Fibroblast of lung (primary cell): ENCODE results near the gene LSM14B. TPM values are rescaled to one million over a fixed set of nuclear protein-coding genes. Genes with fewer than 3 reads are reported as not detected.

Experiments used
- DNase-seq, 2 donors: peaks; one replicate each; pipeline versions ENCODE4 v3.0.0 to v3.0.0-alpha.2; 2010; ENCODE audit warnings: low read depth in 2 of 2
- H2AFZ ChIP-seq: 2 replicates; pipeline ENCODE4 v1.5.1; 2012; ENCODE audit warnings: low read length, control low read depth, inconsistent platforms
- H3K27ac ChIP-seq: 2 replicates; pipeline ENCODE4 v1.5.1; 2011; ENCODE audit warnings: low read length, control low read depth; ENCODE audit not compliant: insufficient read depth
- H3K27me3 ChIP-seq: 2 replicates; pipeline ENCODE4 v1.5.1; 2011; ENCODE audit warnings: mild to moderate bottlenecking, low read length; ENCODE audit not compliant: control insufficient read depth, insufficient read depth
- H3K36me3 ChIP-seq: 2 replicates; pipeline ENCODE4 v1.5.1; 2011; ENCODE audit warnings: low read length; ENCODE audit not compliant: control insufficient read depth, insufficient read depth
- H3K4me1 ChIP-seq: 2 replicates; pipeline ENCODE4 v1.5.1; 2011; ENCODE audit warnings: low read length; ENCODE audit not compliant: control insufficient read depth, insufficient read depth; ENCODE audit errors: extremely low read depth
- H3K4me2 ChIP-seq: 2 replicates; pipeline ENCODE4 v1.5.1; 2011; ENCODE audit warnings: low read length, control low read depth; ENCODE audit not compliant: insufficient read depth; ENCODE audit errors: extremely low read depth
- H3K4me3 ChIP-seq, 4 experiments: fragments of 200-600 bp in 1 of 4; sonication (generic) in 1 of 4; replicated peaks in 1 of 4; 2 replicates each; pipeline ENCODE4 v1.5.1; 2011 to 2016; ENCODE audit warnings: low read length in 4 of 4, low read depth in 3 of 4, mild to moderate bottlenecking in 3 of 4, control low read depth in 2 of 4, inconsistent platforms in 1 of 4, mixed read lengths in 1 of 4; ENCODE audit not compliant: insufficient read depth in 1 of 4; ENCODE audit errors: control extremely low read depth in 1 of 4
- H3K79me2 ChIP-seq: 2 replicates; pipeline ENCODE4 v1.5.1; 2012; ENCODE audit warnings: mild to moderate bottlenecking, low read length, inconsistent platforms; ENCODE audit not compliant: control insufficient read depth, insufficient read depth
- H3K9ac ChIP-seq: 2 replicates; pipeline ENCODE4 v1.5.1; 2011; ENCODE audit warnings: mild to moderate bottlenecking, low read length, control low read depth; ENCODE audit not compliant: insufficient read depth
- H3K9me3 ChIP-seq: 2 replicates; pipeline ENCODE4 v1.5.1; 2012; ENCODE audit warnings: low read depth, low read length; ENCODE audit not compliant: control insufficient read depth, insufficient read depth
- H4K20me1 ChIP-seq: 2 replicates; pipeline ENCODE4 v1.5.1; 2011; ENCODE audit warnings: low read length; ENCODE audit not compliant: control insufficient read depth, insufficient read depth; ENCODE audit errors: extremely low read depth
- CTCF ChIP-seq, 2 donors: IDR thresholded peaks in 1 of 2; conservative IDR thresholded peaks in 1 of 2; 1 replicate in 1 of 2; 2 replicates in 1 of 2; pipeline ENCODE4 v1.5.1; 2011 to 2012; ENCODE audit warnings: low read length in 2 of 2, control low read depth in 1 of 2, inconsistent platforms in 1 of 2, low read depth in 1 of 2, mild to moderate bottlenecking in 1 of 2
- EZH2 ChIP-seq: IDR thresholded peaks from 2 replicates; pipeline ENCODE4 v1.5.1; 2012; ENCODE audit warnings: low read length, control low read depth, mild to moderate bottlenecking; ENCODE audit errors: missing control alignments
- polyA plus RNA-seq, 2 donors: library from polyadenylated mRNA; depleted of rRNA in 1 of 2; stranded (reverse) in 1 of 2; unstranded in 1 of 2; fragments of >200 nt; gene quantifications; 2 replicates each; pipeline ENCODE4 v1.2.1, GENCODE V29; 2011 to 2012; ENCODE audit warnings: missing spikeins in 1 of 2
- total RNA-seq: library from RNA; depleted of rRNA; stranded (reverse); fragments of >200 nt; gene quantifications from 2 replicates; pipeline ENCODE4 v1.2.1, GENCODE V29; 2014

Gene LSM14B
- total and polyA plus RNA-seq, 2 donors (not counting 1 experiment from before 2014, with no cell fraction given) = 20.2 to 48.7 TPM

- TF ChIP-seq CTCF (conservative IDR thresholded peaks at IDR 0.05 in 1 of 2, IDR thresholded peaks at IDR 0.05 in 1 of 2; ENCODE audit: low read depth in 1 of 2, low read length in 2 of 2) (no peak), EZH2 (no peak)
- DNase-seq = no peak
- no peak overlapping the region for H3K9ac ChIP-seq
- H2AFZ ChIP-seq = no peak overlapping the region
- no peak overlapping the region for H3K27ac ChIP-seq
- no peaks in the 10 kb centered on the region for H3K4me1 ChIP-seq
- H3K36me3 ChIP-seq = no peaks in the 10 kb centered on the region
- H3K9me3 ChIP-seq = no peaks in the 10 kb centered on the region
- no peaks in the 10 kb centered on the region for H3K79me2 ChIP-seq
- no peaks in the 10 kb centered on the region for H4K20me1 ChIP-seq
- H3K4me3 ChIP-seq = no peak overlapping the region
- no peak overlapping the region for H3K4me2 ChIP-seq
- H3K27me3 ChIP-seq = no peaks in the 10 kb centered on the region
Observed at GRCh38 chr20:62104234-62104789, 18.0 kb upstream of the LSM14B start.

- H3K27ac ChIP-seq = no peak overlapping the region
- TF ChIP-seq EZH2 = no peak
- TF ChIP-seq CTCF (conservative IDR thresholded peaks at IDR 0.05 in 1 of 2, IDR thresholded peaks at IDR 0.05 in 1 of 2; ENCODE audit: low read depth in 1 of 2, low read length in 2 of 2) = no peak
- H3K27me3 ChIP-seq = no peaks in the 10 kb centered on the region
- H3K79me2 ChIP-seq = no peaks in the 10 kb centered on the region
- H3K4me2 ChIP-seq = no peak overlapping the region
- H3K4me1 ChIP-seq = no peaks in the 10 kb centered on the region
- peak in 1 of 2 donors; percentile 36 for DNase-seq
- H3K36me3 ChIP-seq = no peaks in the 10 kb centered on the region
- H2AFZ ChIP-seq = no peak overlapping the region
- H3K9ac ChIP-seq = no peak overlapping the region
- no peaks in the 10 kb centered on the region for H4K20me1 ChIP-seq
- H3K4me3 ChIP-seq = no peak overlapping the region
- H3K9me3 ChIP-seq = no peaks in the 10 kb centered on the region
Observed at GRCh38 chr20:62104791-62105345, 17.4 kb upstream of the LSM14B start.

- TF ChIP-seq CTCF (conservative IDR thresholded peaks at IDR 0.05 in 1 of 2, IDR thresholded peaks at IDR 0.05 in 1 of 2; ENCODE audit: low read depth in 1 of 2, low read length in 2 of 2) (no peak), EZH2 (no peak)
- no peaks in the 10 kb centered on the region for H4K20me1 ChIP-seq
- H3K4me3 ChIP-seq = no peak overlapping the region
Observed at GRCh38 chr20:62105592-62105991, 16.7 kb upstream of the LSM14B start.

More at GRCh38 chr20:62105592-62105991, 16.7 kb upstream of the LSM14B start:
- H3K79me2 ChIP-seq = no peaks in the 10 kb centered on the region
- no peaks in the 10 kb centered on the region for H3K9me3 ChIP-seq
- H3K36me3 ChIP-seq = no peaks in the 10 kb centered on the region
- no peak overlapping the region for H2AFZ ChIP-seq
- no peaks in the 10 kb centered on the region for H3K27me3 ChIP-seq
- no peak for DNase-seq
- H3K9ac ChIP-seq = no peak overlapping the region
- no peak overlapping the region for H3K27ac ChIP-seq
- no peaks in the 10 kb centered on the region for H3K4me1 ChIP-seq
- H3K4me2 ChIP-seq = no peak overlapping the region
